NCI-H345 treated with DMSO at 0.1 percent for 48 hours (cell line): ENCODE results near the gene COPS8.

Experiments used
- DNase-seq: peaks from one replicate; lab custom pipeline; 2025; ENCODE audit not compliant: unreplicated experiment; lab: John Stamatoyannopoulos, UW

Gene COPS8

GRCh38 chr2:237097911-237098702, 12.4 kb downstream of the COPS8 start:
- DNase-seq: no peak

- no peak for DNase-seq
These were observed 14.1 kb downstream of the COPS8 start for GRCh38 chr2:237099804-237100203.

- no peak for DNase-seq
These were observed 15.7 kb downstream of the COPS8 start for GRCh38 chr2:237101118-237101979.

DNA sequence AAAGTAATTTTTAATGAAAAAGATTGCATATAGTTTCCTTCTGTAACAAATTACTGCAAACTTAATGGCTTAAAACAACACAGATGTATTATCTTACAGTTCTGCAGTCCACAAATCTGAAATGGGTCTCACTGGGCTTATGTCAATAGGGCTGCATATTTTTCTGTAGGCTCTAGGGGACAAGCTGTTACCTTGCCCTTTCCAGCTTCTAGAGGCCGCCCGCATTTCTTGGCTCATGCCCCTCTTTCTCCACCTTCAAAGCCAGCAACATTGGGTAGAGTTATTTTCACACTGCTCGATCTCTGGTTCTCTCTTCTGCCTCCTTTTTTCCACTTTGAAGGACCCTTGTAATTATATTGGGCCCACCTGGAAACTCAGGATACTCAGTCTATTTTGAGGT, 16.7 kb downstream of the COPS8 start:
- no peak for DNase-seq

DNA sequence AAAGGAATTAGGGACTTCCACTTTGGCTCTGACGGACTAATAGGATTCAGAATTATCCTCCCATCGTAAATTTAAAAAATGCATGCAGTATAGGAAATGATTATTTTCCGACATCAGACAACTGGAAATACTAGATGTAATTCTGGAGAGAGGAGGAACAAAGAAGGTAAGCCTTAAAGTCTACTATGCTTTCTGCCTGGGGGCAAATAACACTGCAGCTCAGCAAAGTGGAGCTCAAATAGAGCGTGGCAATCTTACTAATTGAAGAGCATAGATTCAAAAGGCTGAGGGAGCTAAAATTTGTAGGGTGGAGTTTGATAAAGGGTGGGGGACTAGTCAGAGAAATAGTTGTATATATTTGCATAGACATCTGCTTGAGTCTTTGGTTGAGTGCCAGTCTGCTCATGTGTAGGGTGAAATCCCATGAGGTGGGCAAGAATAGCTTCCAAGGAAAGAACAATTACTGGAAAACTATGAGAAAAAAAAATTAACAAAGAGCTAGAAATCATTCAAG, 23.8 kb downstream of the COPS8 start:
- DNase-seq: no peak

- DNase-seq: no peak
These were observed 27.5 kb downstream of the COPS8 start for GRCh38 chr2:237113026-237113795.

DNA sequence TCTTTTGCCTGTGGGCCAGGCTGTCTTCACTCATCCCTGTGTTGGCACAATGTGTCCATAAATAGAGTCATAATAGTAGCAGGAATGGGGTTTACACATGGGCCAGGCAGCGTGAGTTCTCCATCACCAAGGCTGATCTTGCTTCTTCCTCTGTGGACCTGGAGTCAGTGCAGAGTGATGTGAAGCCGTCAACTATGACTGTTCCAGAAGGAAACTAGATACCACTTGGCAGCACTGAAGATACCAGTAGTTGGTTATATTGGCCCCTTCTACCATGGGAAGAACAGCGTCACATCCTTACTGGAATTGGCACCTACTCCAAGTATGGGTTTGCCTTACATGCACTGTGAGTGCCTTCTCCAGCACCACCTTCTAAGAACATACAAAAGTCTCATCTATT, 30.2 kb downstream of the COPS8 start:
- DNase-seq: no peak

GRCh38 chr2:237116431-237116830, 30.7 kb downstream of the COPS8 start:
- no peak for DNase-seq

DNA sequence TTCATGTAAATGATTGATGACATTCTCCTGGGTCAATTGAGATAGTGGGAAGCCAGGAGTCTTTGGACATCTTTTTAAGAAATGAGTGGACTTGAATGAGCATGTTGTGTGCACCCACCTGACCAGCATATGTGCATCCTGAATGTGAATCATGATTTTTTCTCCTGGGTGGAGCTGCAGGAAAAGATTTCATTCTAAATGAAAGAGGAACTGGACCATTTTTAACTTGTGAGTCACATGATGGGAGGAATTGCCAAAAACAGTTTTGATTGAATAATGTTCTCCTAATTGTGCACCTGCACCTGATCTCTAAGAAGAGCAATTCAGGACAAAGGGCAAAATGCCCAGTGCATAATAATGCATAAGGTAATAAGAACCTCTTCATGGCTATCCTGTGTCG, 32.3 kb downstream of the COPS8 start:
- DNase-seq: no peak

DNA sequence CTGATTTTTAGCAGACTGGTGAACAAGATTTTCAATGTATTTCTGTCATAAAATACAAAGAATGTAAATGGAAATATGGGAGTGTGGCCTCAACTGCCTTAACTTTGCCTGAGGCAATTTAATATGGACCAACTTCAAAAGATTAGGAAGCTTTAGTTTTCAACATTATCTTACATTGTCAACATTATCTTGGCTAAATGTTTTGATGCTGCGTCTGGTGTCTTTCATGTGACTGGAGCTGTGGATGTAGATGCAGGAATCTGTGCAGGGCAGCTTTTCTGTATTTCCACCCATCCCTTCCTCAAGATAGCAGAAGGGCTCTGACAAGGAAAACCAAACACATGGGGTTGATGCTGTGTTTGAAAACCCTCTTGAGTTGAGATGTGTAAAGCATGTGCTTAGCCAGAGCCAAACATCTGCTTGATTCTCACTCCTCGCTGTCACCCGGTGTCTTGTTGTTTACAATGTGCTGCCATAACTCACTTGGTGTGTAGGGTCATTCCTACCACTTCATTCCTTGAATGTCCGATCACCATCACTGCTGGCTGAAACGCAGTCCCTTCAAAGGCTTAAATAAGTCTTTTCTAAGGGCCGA, 33.0 kb downstream of the COPS8 start:
- no peak for DNase-seq

DNA sequence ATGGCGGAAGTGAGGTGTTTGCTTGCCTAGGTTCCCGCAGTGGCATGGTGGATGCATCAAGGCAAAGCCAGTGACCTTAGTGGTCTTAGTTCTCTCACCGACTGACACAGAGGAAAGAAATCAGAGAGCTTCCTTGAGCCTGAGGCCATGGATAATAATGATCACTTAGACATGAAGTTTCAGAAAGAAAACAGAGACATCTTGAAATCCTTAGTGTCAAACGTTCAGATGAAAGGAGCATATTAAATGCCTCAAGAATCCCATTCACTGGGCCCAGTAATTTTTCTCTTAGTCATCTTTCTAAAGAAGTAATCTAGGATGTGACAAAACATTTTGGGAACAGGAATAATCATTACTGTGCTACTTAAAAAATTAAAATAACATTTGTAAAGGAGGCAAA, 35.2 kb downstream of the COPS8 start:
- no peak for DNase-seq

DNA sequence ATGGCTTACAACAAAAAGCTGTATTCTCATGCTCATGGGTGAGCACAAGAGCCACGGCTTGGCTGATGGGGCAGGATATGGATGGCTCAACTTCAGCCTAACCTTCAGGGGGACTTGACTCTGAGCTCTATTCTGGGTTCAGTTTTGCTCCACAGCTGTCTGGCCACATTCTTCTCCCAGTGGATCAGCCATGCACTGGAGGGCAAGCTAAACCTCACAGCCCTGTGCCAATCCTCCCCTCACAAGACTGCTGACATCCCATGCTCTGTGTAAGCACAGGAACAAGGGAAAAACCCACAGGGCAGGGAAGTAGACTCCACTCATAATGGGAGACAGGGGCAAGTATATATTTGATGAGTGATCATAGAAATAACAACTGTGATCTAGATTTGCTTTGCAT, 35.6 kb downstream of the COPS8 start:
- no peak for DNase-seq

GRCh38 chr2:237122214-237122666, 36.6 kb downstream of the COPS8 start:
- DNase-seq: peak; percentile 35

GRCh38 chr2:237124820-237125219, 39.1 kb downstream of the COPS8 start:
- DNase-seq: no peak

DNA sequence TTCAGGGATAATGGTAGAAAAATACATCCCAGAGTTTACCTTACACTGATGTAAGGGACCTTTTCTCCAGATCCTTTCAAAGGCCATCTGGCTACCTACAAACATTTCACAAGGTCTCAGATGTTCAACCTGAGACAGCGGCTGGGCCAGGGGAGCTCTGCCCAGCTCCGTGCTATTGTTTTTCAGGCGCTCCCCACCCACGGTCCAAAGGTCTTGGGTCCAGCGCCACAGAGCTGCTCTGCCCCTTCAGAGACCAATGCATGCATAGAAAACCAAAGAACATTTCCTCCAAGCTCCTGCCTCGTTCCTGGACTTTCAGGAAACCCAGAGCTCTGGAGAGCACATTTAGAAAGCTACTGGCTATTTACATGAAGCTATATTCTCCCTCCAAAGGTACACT, 40.3 kb downstream of the COPS8 start:
- no peak for DNase-seq

GRCh38 chr2:237126519-237127174, 41.0 kb downstream of the COPS8 start:
- no peak for DNase-seq

- DNase-seq: no peak
These were observed 42.5 kb downstream of the COPS8 start for GRCh38 chr2:237128026-237128703.

- no peak for DNase-seq
These were observed 43.3 kb downstream of the COPS8 start for GRCh38 chr2:237128845-237129592.
